Lower leg skin (tissue), 3 donors: ENCODE results near the gene OGA.

Experiments used
- POLR2A ChIP-seq, 2 donors: fragments of 450-650 bp; IDR thresholded peaks; one replicate each; pipeline ENCODE4 v1.6.1; 2016 to 2017; ENCODE audit warnings: antibody characterized with exemption in 2 of 2, mild to moderate bottlenecking in 1 of 2, moderate library complexity in 1 of 2
- TF ChIP-seq, protein P1 (sequence below), 3 donors: fragments of 450-650 bp; IDR thresholded peaks; one replicate each; pipeline ENCODE4 v1.5.1; 2016; ENCODE audit warnings: antibody characterized with exemption in 3 of 3, mild to moderate bottlenecking in 3 of 3, moderate library complexity in 2 of 3

DNA sequence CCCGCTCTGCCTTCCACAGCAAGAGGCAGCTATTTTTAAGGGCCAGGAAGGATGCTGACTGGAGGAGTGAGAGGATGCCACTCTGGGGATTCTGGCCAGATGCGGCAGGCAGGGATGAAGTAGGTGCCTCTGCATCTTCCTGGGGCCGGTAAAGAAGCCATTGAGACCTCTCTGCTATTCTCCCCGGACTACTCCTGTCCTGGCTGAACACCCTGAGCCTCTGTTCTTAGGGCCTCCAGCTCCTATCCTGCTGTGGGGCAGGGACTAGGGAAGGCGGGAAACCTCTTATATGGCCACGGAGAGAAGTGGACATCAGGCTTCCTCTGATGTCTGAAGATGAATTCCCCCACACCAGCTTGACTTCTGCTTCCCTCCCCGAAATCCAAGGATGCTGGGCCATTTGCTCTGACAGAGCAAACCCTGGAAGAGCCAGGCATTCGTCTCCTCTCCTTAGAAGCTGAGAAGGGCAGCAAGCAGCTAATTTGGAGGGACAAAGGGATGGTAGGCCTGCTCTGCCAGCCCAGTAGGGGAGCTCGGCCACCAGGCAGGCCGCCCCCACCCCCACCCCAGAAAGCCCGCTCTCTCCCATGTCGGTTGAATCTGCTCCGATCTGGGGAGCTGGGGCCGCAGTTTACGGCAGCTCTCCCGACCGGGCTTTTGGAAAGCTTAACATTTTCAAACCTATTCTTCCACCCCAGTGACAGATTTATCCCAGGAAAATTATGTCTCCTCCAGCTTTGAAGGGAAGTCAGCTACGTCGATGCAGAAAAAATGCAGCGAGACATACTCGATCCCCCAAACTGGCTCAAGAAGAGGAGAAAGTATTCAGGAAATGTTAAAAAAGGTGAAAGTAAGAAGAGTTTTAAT lies 45.1 kb downstream of the OGA start:
- TF ChIP-seq, protein P1, sequence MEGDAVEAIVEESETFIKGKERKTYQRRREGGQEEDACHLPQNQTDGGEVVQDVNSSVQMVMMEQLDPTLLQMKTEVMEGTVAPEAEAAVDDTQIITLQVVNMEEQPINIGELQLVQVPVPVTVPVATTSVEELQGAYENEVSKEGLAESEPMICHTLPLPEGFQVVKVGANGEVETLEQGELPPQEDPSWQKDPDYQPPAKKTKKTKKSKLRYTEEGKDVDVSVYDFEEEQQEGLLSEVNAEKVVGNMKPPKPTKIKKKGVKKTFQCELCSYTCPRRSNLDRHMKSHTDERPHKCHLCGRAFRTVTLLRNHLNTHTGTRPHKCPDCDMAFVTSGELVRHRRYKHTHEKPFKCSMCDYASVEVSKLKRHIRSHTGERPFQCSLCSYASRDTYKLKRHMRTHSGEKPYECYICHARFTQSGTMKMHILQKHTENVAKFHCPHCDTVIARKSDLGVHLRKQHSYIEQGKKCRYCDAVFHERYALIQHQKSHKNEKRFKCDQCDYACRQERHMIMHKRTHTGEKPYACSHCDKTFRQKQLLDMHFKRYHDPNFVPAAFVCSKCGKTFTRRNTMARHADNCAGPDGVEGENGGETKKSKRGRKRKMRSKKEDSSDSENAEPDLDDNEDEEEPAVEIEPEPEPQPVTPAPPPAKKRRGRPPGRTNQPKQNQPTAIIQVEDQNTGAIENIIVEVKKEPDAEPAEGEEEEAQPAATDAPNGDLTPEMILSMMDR (IDR thresholded peaks at IDR 0.05) = no peak
- TF ChIP-seq POLR2A (IDR thresholded peaks at IDR 0.05) = no peak
